Nephron (organoid): ENCODE data around the gene SUN5.

ENCODE experiments used
- H3K27ac Mint-ChIP-seq, 3 experiments: 2 replicates each; pipeline ENCODE4 v1.8.0; 2020; ENCODE audit warnings: mixed read lengths in 3 of 3, mild to moderate bottlenecking in 2 of 3, moderate library complexity in 1 of 3
- H3K27me3 Mint-ChIP-seq: 2 replicates; pipeline ENCODE4 v1.8.0; 2021; ENCODE audit warnings: low read depth, mild to moderate bottlenecking, moderate library complexity, mixed read lengths
- H3K36me3 Mint-ChIP-seq: 2 replicates; pipeline ENCODE4 v1.8.0; 2020; ENCODE audit warnings: low read depth, mixed read lengths
- H3K4me1 Mint-ChIP-seq: 2 replicates; pipeline ENCODE4 v1.8.0; 2020; ENCODE audit warnings: mixed read lengths
- H3K4me3 Mint-ChIP-seq, 3 experiments: 2 replicates each; pipeline ENCODE4 v1.8.0; 2020; ENCODE audit warnings: mild to moderate bottlenecking in 3 of 3, mixed read lengths in 3 of 3, moderate library complexity in 2 of 3
- H3K9me3 Mint-ChIP-seq: 2 replicates; pipeline ENCODE4 v1.8.0; 2020; ENCODE audit warnings: mixed read lengths
- TF ChIP-seq, protein P1 (sequence below), 3 experiments: fragments of 200-600 bp; sonication (generic); IDR thresholded peaks; one replicate each; pipeline ENCODE4 v1.5.0; 2021; ENCODE audit warnings: antibody characterized with exemption in 3 of 3; ENCODE audit not compliant: unreplicated experiment in 3 of 3

The SUN5 gene

GRCh38 chr20:33033381-33033780 lies 29.1 kb upstream of the SUN5 start:
- peaks cover 37% of the 10 kb centered on the region for H3K27me3 Mint-ChIP-seq
- TF ChIP-seq, protein P1, sequence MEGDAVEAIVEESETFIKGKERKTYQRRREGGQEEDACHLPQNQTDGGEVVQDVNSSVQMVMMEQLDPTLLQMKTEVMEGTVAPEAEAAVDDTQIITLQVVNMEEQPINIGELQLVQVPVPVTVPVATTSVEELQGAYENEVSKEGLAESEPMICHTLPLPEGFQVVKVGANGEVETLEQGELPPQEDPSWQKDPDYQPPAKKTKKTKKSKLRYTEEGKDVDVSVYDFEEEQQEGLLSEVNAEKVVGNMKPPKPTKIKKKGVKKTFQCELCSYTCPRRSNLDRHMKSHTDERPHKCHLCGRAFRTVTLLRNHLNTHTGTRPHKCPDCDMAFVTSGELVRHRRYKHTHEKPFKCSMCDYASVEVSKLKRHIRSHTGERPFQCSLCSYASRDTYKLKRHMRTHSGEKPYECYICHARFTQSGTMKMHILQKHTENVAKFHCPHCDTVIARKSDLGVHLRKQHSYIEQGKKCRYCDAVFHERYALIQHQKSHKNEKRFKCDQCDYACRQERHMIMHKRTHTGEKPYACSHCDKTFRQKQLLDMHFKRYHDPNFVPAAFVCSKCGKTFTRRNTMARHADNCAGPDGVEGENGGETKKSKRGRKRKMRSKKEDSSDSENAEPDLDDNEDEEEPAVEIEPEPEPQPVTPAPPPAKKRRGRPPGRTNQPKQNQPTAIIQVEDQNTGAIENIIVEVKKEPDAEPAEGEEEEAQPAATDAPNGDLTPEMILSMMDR (IDR thresholded peaks at IDR 0.05; ENCODE audit: unreplicated experiment in 3 of 3) = no peak
- H3K27ac Mint-ChIP-seq = no peak overlapping the region
- H3K9me3 Mint-ChIP-seq = peaks cover 5% of the 10 kb centered on the region
- H3K36me3 Mint-ChIP-seq = no peaks in the 10 kb centered on the region
- H3K4me1 Mint-ChIP-seq = no peaks in the 10 kb centered on the region
- no peak overlapping the region for H3K4me3 Mint-ChIP-seq

- no peak overlapping the region for H3K27ac Mint-ChIP-seq
- peaks cover 29% of the 10 kb centered on the region for H3K27me3 Mint-ChIP-seq
- no peaks in the 10 kb centered on the region for H3K36me3 Mint-ChIP-seq
- H3K4me1 Mint-ChIP-seq = no peaks in the 10 kb centered on the region
- H3K9me3 Mint-ChIP-seq = peaks cover 5% of the 10 kb centered on the region
- TF ChIP-seq, protein P1 (IDR thresholded peaks at IDR 0.05; ENCODE audit: unreplicated experiment in 3 of 3) = no peak
- H3K4me3 Mint-ChIP-seq = no peak overlapping the region
These were observed 28.3 kb upstream of the SUN5 start for GRCh38 chr20:33032555-33032954.

- peaks cover 19% of the 10 kb centered on the region for H3K27me3 Mint-ChIP-seq
- H3K9me3 Mint-ChIP-seq = peaks cover 5% of the 10 kb centered on the region
- TF ChIP-seq, protein P1 (IDR thresholded peaks at IDR 0.05; ENCODE audit: unreplicated experiment in 3 of 3) = no peak
- H3K36me3 Mint-ChIP-seq = no peaks in the 10 kb centered on the region
- no peak within 1 kb of the TSS for H3K4me3 Mint-ChIP-seq
- no peak within 1 kb of the TSS for H3K27ac Mint-ChIP-seq
- H3K4me1 Mint-ChIP-seq = no peaks in the 10 kb centered on the region
These were observed 27.3 kb upstream of the SUN5 start, which contains the start of gene BPIFB6 for GRCh38 chr20:33031531-33031930. BPIFB6 (plus strand) TSS chr20:33031648; CDS start chr20:33031648, 0 bp downstream.

GRCh38 chr20:33030569-33030968 lies 26.3 kb upstream of the SUN5 start:
- Mint-ChIP-seq H3K4me1 (no peaks in the 10 kb centered on the region), H3K27me3 (peaks cover 19% of the 10 kb centered on the region), H3K27ac (no peak overlapping the region), H3K9me3 (peaks cover 5% of the 10 kb centered on the region), H3K4me3 (no peak overlapping the region), H3K36me3 (no peaks in the 10 kb centered on the region)
- TF ChIP-seq, protein P1 (IDR thresholded peaks at IDR 0.05; ENCODE audit: unreplicated experiment in 3 of 3) = no peak

DNA sequence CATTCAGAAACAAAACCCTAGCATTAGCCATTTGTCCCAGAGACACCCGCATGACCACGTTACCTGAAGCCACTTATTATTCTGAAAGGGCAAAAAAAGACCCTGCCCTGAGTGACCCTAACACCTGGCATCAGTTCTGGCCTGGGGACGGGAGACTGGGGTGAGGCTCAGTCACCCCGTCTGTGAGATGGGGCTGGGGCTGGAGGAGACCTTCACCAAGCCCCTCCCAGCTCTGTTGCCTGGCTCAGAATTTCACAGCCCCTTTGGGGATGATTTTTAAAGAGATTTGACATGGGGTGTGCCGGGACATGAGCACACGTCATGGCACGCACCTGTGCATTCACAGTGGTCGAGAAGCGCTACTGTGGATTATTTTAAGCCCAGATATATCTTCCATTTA lies 25.8 kb upstream of the SUN5 start:
- Mint-ChIP-seq H3K9me3 (peaks cover 5% of the 10 kb centered on the region), H3K4me3 (no peak overlapping the region), H3K27ac (no peak overlapping the region), H3K27me3 (peaks cover 19% of the 10 kb centered on the region), H3K4me1 (no peaks in the 10 kb centered on the region), H3K36me3 (no peaks in the 10 kb centered on the region)
- TF ChIP-seq, protein P1 (IDR thresholded peaks at IDR 0.05; ENCODE audit: unreplicated experiment in 3 of 3) = no peak

DNA sequence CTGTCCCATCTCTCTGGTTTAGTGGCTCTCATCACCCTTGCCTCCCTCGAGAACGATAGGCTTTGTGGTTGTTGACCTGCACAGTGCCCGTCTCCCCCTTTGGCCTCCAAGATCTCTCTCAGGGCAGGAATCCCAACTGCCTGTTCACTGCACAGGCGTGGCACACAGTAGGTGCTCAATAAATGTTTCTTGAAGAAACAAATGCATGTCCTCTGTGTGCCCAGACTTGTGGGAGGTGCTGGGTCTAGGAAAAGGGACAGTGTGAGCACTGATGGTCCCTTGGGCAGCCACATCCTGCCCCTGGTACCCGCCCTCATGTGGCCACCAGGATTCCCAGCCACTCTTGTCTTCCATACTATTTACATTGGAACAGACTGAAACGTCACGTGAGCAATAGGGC lies 24.6 kb upstream of the SUN5 start:
- Mint-ChIP-seq H3K36me3 (no peaks in the 10 kb centered on the region), H3K27ac (no peak overlapping the region), H3K4me3 (no peak overlapping the region), H3K27me3 (peaks cover 14% of the 10 kb centered on the region), H3K9me3 (peaks cover 5% of the 10 kb centered on the region), H3K4me1 (no peaks in the 10 kb centered on the region)
- TF ChIP-seq, protein P1 (IDR thresholded peaks at IDR 0.05; ENCODE audit: unreplicated experiment in 3 of 3) = no peak
